ENCODE results near the gene MAN1A1. TPM values are rescaled to one million over a fixed set of nuclear protein-coding genes. Genes with fewer than 3 reads are reported as not detected.
"Not testable (repeated sequence)": the region's sequence is repeated elsewhere in the genome, so short reads cannot be mapped to it uniquely, and the experiment has no call there.

MAN1A1 gene
- 4.9 TPM for total RNA-seq

GRCh38 chr6:119349361-119350201 lies at the start of gene MAN1A1:
TSS of gene MAN1A1 (minus strand) at chr6:119349761. CDS start at chr6:119349065, 696 bp downstream.
- ATAC-seq: peak; percentile 94

- ATAC-seq: no peak
Measured at GRCh38 chr6:119395192-119395591, 45.6 kb upstream of the MAN1A1 start.

- no peak for ATAC-seq
Measured at GRCh38 chr6:119390247-119390793, 40.8 kb upstream of the MAN1A1 start.

GRCh38 chr6:119385994-119386393 lies 36.4 kb upstream of the MAN1A1 start:
- no peak for ATAC-seq

GRCh38 chr6:119384444-119384843 lies 34.9 kb upstream of the MAN1A1 start:
- ATAC-seq: no peak

- no peak for ATAC-seq
Measured at GRCh38 chr6:119379809-119380208, 30.2 kb upstream of the MAN1A1 start.

- ATAC-seq: not testable (repeated sequence)
Measured at GRCh38 chr6:119377043-119377442, 27.5 kb upstream of the MAN1A1 start.

- no peak for ATAC-seq
Measured at GRCh38 chr6:119370080-119370479, 20.5 kb upstream of the MAN1A1 start.

- ATAC-seq: no peak
Measured at GRCh38 chr6:119368921-119369320, 19.4 kb upstream of the MAN1A1 start.

GRCh38 chr6:119361209-119361608 lies 11.6 kb upstream of the MAN1A1 start:
- no peak for ATAC-seq

- ATAC-seq: no peak
Measured at GRCh38 chr6:119360262-119360915, 10.8 kb upstream of the MAN1A1 start.

GRCh38 chr6:119355890-119356289 lies 6.3 kb upstream of the MAN1A1 start:
- no peak for ATAC-seq

- no peak for ATAC-seq
Measured at GRCh38 chr6:119355157-119355556, 5.6 kb upstream of the MAN1A1 start.

GRCh38 chr6:119353696-119354095 lies 4.1 kb upstream of the MAN1A1 start:
- ATAC-seq: no peak

GRCh38 chr6:119352001-119352400 lies 2.4 kb upstream of the MAN1A1 start:
- no peak for ATAC-seq

- ATAC-seq: no peak
Measured at GRCh38 chr6:119350952-119351372, 1.4 kb upstream of the MAN1A1 start.

GRCh38 chr6:119350202-119350951 lies 816 bp upstream of the MAN1A1 start:
- peak; percentile 24 for ATAC-seq

- peak; percentile 16 for ATAC-seq
Measured at GRCh38 chr6:119348748-119349360, 707 bp downstream of the MAN1A1 start.

- no peak for ATAC-seq
Measured at GRCh38 chr6:119348096-119348747, 1.3 kb downstream of the MAN1A1 start.

- no peak for ATAC-seq
Measured at GRCh38 chr6:119347466-119348095, 2.0 kb downstream of the MAN1A1 start.

- ATAC-seq: no peak
Measured at GRCh38 chr6:119346936-119347335, 2.6 kb downstream of the MAN1A1 start.
